T-helper 9 cell (primary cell): ENCODE results near the gene USP43.
"Not testable (repeated sequence)": the region's sequence is repeated elsewhere in the genome, so short reads cannot be mapped to it uniquely, and the experiment has no call there.

Source experiments
- DNase-seq: peaks from one replicate; pipeline ENCODE4 v3.0.0-alpha.2; 2020
- total RNA-seq, 2 donors: gene quantifications; one replicate each; lab custom pipeline; 2026; lab: John Stamatoyannopoulos, UW

USP43 gene, protein sequence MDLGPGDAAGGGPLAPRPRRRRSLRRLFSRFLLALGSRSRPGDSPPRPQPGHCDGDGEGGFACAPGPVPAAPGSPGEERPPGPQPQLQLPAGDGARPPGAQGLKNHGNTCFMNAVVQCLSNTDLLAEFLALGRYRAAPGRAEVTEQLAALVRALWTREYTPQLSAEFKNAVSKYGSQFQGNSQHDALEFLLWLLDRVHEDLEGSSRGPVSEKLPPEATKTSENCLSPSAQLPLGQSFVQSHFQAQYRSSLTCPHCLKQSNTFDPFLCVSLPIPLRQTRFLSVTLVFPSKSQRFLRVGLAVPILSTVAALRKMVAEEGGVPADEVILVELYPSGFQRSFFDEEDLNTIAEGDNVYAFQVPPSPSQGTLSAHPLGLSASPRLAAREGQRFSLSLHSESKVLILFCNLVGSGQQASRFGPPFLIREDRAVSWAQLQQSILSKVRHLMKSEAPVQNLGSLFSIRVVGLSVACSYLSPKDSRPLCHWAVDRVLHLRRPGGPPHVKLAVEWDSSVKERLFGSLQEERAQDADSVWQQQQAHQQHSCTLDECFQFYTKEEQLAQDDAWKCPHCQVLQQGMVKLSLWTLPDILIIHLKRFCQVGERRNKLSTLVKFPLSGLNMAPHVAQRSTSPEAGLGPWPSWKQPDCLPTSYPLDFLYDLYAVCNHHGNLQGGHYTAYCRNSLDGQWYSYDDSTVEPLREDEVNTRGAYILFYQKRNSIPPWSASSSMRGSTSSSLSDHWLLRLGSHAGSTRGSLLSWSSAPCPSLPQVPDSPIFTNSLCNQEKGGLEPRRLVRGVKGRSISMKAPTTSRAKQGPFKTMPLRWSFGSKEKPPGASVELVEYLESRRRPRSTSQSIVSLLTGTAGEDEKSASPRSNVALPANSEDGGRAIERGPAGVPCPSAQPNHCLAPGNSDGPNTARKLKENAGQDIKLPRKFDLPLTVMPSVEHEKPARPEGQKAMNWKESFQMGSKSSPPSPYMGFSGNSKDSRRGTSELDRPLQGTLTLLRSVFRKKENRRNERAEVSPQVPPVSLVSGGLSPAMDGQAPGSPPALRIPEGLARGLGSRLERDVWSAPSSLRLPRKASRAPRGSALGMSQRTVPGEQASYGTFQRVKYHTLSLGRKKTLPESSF
- total RNA-seq = 0.48 to 0.98 reads per million in 2 donors

DNA sequence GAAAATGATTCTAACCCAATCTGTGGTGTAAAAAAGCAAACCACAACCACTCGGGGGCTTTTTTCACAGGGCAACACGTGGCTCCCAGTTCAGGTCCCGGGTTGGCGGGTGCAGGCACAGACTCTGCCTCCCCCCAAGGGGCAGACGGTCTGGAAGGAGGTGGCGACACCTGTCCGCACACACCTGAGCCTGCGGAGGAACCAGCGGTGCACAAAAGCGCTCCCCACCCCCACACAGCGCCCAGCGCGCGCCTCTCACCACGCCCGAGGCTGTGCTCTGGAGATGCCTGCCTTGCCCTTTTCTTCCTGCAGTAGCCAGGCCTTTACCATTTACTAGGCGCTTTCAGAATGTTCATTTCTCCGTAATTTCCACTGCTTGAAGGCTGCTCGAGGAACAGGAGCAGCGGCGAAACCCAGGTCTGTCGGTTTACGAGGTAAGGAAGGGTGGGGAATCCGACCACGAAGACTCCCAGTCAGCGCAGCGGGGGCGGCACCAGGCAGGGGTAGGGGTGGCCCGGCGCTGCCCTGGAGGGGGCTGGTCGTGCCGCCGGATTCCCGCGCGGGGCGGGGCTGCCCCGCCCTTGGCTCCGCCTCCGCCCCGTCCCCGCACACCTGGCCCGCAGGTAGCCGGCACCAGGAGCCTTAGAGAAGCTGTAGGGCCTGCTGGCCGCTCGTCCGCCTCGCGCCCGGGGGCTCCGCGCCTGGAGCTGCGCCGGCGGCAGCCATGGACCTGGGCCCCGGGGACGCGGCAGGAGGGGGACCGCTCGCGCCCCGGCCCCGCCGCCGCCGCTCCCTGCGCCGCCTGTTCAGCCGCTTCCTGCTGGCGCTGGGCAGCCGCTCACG lies at the start of gene USP43:
Gene USP43, plus strand, starts transcription at position 608 of the 842 bp plus-strand sequence. Its CDS starts 116 bp downstream, at position 724.
- no peak for DNase-seq

DNA sequence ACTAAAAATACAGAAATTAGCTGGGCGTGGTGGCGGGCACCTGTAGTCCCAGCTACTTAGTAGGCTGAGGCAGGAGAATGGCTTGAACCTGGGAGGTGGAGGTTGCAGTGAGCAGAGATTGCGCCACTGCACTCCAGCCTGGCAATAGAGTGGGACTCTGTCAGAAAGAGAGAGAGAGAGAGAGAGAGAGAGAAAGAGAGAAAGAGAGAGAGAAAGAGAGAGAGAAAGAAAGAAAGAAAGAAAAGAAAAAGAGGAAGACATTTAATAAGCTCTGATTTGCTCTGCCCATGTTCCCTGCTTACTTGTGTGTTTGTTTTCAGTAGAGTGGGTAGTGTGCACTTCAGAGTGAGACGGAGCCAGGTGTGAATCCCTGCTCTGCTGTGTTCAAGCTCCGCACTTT lies 47.7 kb upstream of the USP43 start:
- not testable (repeated sequence) for DNase-seq

GRCh38 chr17:9598661-9599060 lies 46.7 kb upstream of the USP43 start:
- DNase-seq = no peak

GRCh38 chr17:9604583-9604982 lies 40.7 kb upstream of the USP43 start:
- DNase-seq = not testable (repeated sequence)

DNA sequence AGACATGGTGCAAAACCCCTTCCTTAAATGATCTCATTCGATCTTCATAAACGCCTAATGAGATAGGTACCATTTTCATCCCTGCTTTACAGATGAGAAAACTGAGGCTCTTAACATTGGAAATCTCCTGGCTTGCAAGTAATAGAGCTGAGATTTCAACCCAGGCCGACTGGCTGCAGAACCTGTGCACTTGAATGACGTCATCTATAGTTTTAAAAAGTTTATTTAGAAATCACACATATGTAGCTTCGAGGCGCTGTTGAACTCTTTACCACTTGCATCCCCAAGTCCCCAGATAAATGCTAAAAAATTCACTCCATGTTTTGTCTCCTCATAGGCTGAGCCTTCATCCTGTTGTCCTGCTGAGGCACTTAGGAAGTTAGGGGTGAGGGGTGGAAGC lies 38.9 kb upstream of the USP43 start:
- DNase-seq = no peak

GRCh38 chr17:9607058-9607457 lies 38.3 kb upstream of the USP43 start:
- not testable (repeated sequence) for DNase-seq

GRCh38 chr17:9611557-9611956 lies 33.8 kb upstream of the USP43 start:
- no peak for DNase-seq

DNA sequence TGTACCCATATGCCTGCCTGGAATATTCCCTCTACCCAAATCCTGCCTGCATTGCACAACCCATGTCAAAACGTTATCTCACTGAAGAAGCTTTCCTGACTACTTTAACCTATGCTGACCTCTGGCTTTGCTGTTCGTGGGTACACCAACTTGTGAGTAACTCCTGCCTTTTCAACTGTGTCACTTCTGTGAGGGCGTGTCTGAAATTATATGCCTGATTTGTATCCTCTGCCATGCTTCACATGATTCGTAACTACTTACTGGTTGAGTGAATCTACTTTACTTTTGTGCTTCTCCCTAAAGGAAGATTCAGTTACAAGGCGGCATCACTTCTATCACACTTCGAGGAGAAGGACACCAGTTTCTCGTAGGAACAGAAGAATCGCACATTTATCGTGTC lies 33.3 kb upstream of the USP43 start:
- no peak for DNase-seq

GRCh38 chr17:9615486-9615885 lies 29.8 kb upstream of the USP43 start:
- DNase-seq = no peak

DNA sequence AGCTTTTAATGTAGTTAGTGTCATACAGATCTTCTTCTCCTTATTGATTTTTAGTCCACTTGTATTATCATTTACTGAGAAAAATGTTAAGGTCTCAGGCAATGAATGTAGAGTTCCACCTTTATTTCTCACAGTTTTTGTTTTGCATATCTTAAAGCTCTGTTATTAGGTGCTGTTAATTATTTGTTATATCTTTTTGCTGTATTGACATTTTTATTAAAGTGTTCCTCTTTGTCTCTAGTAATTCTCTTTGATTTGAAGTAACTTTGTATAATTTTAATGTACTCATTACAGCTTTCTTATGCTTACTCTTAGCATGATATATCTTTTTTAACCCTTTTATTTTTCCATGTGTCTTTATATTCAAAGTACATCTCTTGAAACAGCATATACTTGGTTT lies 22.4 kb upstream of the USP43 start:
- DNase-seq = no peak

- DNase-seq = no peak
Measured at GRCh38 chr17:9628509-9628908, 16.8 kb upstream of the USP43 start.

GRCh38 chr17:9632741-9633140 lies 12.6 kb upstream of the USP43 start:
- DNase-seq = no peak

GRCh38 chr17:9635340-9635739 lies 10.0 kb upstream of the USP43 start:
- DNase-seq = no peak

- no peak for DNase-seq
Measured at GRCh38 chr17:9636501-9636900, 8.8 kb upstream of the USP43 start.

GRCh38 chr17:9640388-9640787 lies 4.9 kb upstream of the USP43 start:
- not testable (repeated sequence) for DNase-seq

- DNase-seq = no peak
Measured at GRCh38 chr17:9643611-9644010, 1.7 kb upstream of the USP43 start.

GRCh38 chr17:9645851-9646545 lies 681 bp downstream of the USP43 start:
- DNase-seq = no peak

GRCh38 chr17:9646546-9646885 lies 1.2 kb downstream of the USP43 start:
- DNase-seq = no peak

DNA sequence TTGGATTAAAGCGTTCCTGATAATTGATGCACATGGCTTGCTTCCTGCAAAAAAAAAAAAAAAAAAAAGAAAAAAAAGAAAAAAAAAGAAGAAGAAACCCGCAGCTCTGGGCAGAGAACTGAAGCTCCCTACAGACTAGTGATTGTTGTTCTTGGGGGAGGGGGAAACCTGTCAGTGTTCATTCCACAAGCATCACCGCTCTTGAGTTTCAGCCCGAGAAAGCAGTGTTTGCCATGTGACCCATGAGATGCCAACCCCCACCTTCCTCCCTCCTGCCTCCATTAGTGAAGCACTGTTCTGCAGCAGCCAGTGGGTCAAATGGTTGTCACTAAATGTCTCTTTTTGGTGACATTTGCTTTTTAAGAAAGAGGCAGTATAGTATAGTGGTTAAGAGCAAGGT lies 1.7 kb downstream of the USP43 start:
- DNase-seq = no peak

DNA sequence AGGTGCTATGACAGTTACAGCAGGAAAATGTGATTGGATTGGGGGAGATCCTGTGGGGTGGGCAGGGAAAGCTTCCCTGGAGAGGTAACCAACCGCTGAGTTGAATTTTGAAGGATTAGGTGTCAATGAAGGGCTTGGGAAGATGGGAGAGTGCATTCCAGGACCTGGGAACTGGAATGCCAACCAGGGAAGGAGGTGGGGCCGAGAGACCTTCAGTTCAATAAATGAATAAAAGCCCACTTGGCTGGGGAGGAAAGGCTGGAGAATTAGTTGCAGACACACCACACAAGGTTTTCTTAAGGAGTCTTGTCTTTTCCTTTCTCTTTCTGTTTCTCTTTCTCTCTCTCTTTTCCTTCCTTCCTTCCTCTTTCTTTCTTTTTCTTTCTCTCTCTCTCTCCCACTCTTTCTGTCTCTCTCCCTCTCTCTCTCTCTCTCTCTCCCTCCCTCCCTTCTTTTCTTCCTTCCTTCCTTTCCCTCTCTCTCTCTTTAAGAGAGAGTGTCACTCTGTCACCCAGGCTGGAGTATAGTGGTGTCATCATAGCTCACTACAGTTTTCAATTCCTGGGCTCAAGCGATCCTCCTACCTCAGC lies 3.3 kb downstream of the USP43 start:
- DNase-seq = no peak

- DNase-seq = no peak
Measured at GRCh38 chr17:9658593-9659211, 13.4 kb downstream of the USP43 start.
